NCI-H1694 treated with DMSO at 0.1 percent for 48 hours (cell line): ENCODE data around the gene GPAM.
"Not testable (repeated sequence)": the region's sequence is repeated elsewhere in the genome, so short reads cannot be mapped to it uniquely, and the experiment has no call there.

Experiments used
- DNase-seq: peaks from one replicate; lab custom pipeline; 2025; lab: John Stamatoyannopoulos, UW

Gene GPAM

GRCh38 chr10:112215342-112215774 lies 31.8 kb upstream of the GPAM start:
- no peak for DNase-seq

GRCh38 chr10:112214298-112214926 lies 30.8 kb upstream of the GPAM start:
- no peak for DNase-seq

GRCh38 chr10:112213836-112214235 lies 30.3 kb upstream of the GPAM start:
- DNase-seq: no peak

GRCh38 chr10:112213098-112213823 lies 29.7 kb upstream of the GPAM start:
- DNase-seq: no peak

- no peak for DNase-seq
Observed at GRCh38 chr10:112210666-112211065, 27.1 kb upstream of the GPAM start.

- DNase-seq: no peak
Observed at GRCh38 chr10:112209684-112210131, 26.1 kb upstream of the GPAM start.

GRCh38 chr10:112208997-112209396 lies 25.4 kb upstream of the GPAM start:
- no peak for DNase-seq

GRCh38 chr10:112208292-112208691 lies 24.7 kb upstream of the GPAM start:
- DNase-seq: no peak

- no peak for DNase-seq
Observed at GRCh38 chr10:112203328-112204076, 19.9 kb upstream of the GPAM start.

- DNase-seq: no peak
Observed at GRCh38 chr10:112202561-112203241, 19.1 kb upstream of the GPAM start.

GRCh38 chr10:112202076-112202475 lies 18.5 kb upstream of the GPAM start:
- DNase-seq: no peak

GRCh38 chr10:112201334-112201733 lies 17.8 kb upstream of the GPAM start:
- no peak for DNase-seq

GRCh38 chr10:112200259-112200658 lies 16.7 kb upstream of the GPAM start:
- not testable (repeated sequence) for DNase-seq

GRCh38 chr10:112197662-112198061 lies 14.1 kb upstream of the GPAM start:
- not testable (repeated sequence) for DNase-seq

- no peak for DNase-seq
Observed at GRCh38 chr10:112195224-112195623, 11.7 kb upstream of the GPAM start.

GRCh38 chr10:112191791-112192190 lies 8.2 kb upstream of the GPAM start:
- DNase-seq: no peak

- DNase-seq: no peak
Observed at GRCh38 chr10:112191041-112191590, 7.6 kb upstream of the GPAM start.

GRCh38 chr10:112189465-112189864 lies 5.9 kb upstream of the GPAM start:
- DNase-seq: no peak

GRCh38 chr10:112187527-112187926 lies 4.0 kb upstream of the GPAM start:
- DNase-seq: no peak

- DNase-seq: no peak
Observed at GRCh38 chr10:112185959-112186358, 2.4 kb upstream of the GPAM start.

GRCh38 chr10:112184379-112184778 lies 814 bp upstream of the GPAM start:
- DNase-seq: no peak

GRCh38 chr10:112184052-112184371 lies 447 bp upstream of the GPAM start:
- DNase-seq: no peak
